ENCODE results near the gene PTOV1. TPM values are rescaled to one million over a fixed set of nuclear protein-coding genes. Genes with fewer than 3 reads are reported as not detected.

The PTOV1 gene
- total and polyA plus RNA-seq, 2 of the 4 experiments (the other 2 are of a cell fraction) = 34.4 to 107 TPM

DNA sequence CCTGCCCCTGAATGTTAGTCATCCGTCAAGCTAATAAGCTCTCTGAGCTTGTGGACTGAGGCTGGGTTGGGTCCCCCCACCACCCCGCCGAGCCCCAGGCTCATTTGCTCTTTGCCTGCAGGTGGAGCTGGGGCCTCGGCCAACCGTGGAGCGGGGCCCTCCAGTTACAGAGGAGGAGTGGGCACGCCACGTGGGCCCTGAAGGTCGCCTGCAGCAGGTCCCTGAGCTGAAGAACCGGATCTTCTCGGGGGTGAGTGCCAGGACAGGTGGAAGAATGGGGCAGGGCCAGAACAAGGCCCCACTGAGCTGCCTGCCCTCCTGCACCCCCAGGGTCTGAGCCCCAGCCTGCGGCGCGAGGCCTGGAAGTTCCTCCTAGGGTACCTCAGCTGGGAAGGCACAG is 31.7 kb downstream of the PTOV1 start:
- ChIA-PET CTCF (no interaction called here), POLR2A (ENCODE audit: unreplicated experiment) (no interaction called here)
- Histone ChIP-seq H4K20me1 (ENCODE audit: insufficient read depth, low read length) (no peaks in the 10 kb centered on the region; the same call in 1 of the 2 replicates), H2BK5ac (ENCODE audit: low read depth, low read length, poor library complexity, severe bottlenecking) (no peak overlapping the region), H3K4me3 (ENCODE audit: insufficient read depth, low read depth, low read length) (no peak overlapping the region), H3K4me2 (ENCODE audit: low read depth, low read length) (no peak overlapping the region), H2BK20ac (ENCODE audit: low read depth, low read length) (no peak overlapping the region), H3K9me3 (ENCODE audit: control insufficient read depth, insufficient read depth, low read length) (peaks cover 6% of the 10 kb centered on the region; the same call in 1 of the 2 replicates), H3K4ac (ENCODE audit: low read depth, low read length) (no peak overlapping the region), H3K23ac (ENCODE audit: low read depth, low read length) (no peak overlapping the region), H3K27ac (ENCODE audit: insufficient read depth, low read length) (no peak overlapping the region), H4K8ac (ENCODE audit: low read depth in 2 of 2, low read length in 2 of 2) (no peak overlapping the region), H2BK15ac (ENCODE audit: low read depth, low read length) (no peak overlapping the region), H3K14ac (replicated peaks; ENCODE audit: low read depth, low read length) (no peak overlapping the region), H3K9me1 (ENCODE audit: insufficient read depth, low read length) (peaks cover 6% of the 10 kb centered on the region; the same call in 1 of the 2 replicates), H3K4me1 (ENCODE audit: control insufficient read depth, insufficient read depth, low read length) (peaks cover 4% of the 10 kb centered on the region), H3K56ac (ENCODE audit: extremely low read depth, insufficient read depth, low read length) (no peak overlapping the region), H4K91ac (ENCODE audit: insufficient read depth, low read depth, low read length) (no peak overlapping the region), H4K5ac (ENCODE audit: low read depth, low read length) (no peak overlapping the region), H3K27me3 (ENCODE audit: control insufficient read depth, insufficient read depth, low read length) (no peaks in the 10 kb centered on the region), H2AK5ac (ENCODE audit: low read depth, low read length) (no peak overlapping the region), H3K79me1 (ENCODE audit: low read depth in 1 of 2, low read length in 2 of 2) (peaks cover 14 to 28% of the 10 kb centered on the region in 2 experiments; a peak in 3 of 4 replicates), H3K9ac (ENCODE audit: low read depth, low read length) (no peak overlapping the region), H2AFZ (replicated peaks; ENCODE audit: low read length, poor library complexity) (no peak overlapping the region), H3K36me3 (ENCODE audit: control insufficient read depth, insufficient read depth, low read length) (peaks cover 61% of the 10 kb centered on the region), H2AK9ac (replicated peaks; ENCODE audit: low read depth, low read length, poor library complexity) (no peak overlapping the region), H2BK120ac (ENCODE audit: low read depth, low read length) (no peak overlapping the region), H3K18ac (ENCODE audit: low read depth, low read length) (no peak overlapping the region)
- BruUV-seq (replicated peaks) = no TSS peak
- DNase-seq (no peak), ATAC-seq (ENCODE audit: low read depth) (no peak)
- dilution Hi-C loops (cut with HindIII; ENCODE audit: low sequenced_read_pairs, unreplicated experiment) = no loop called here
- 90% methylated on average over 7 of the region's 14 CpGs; no CpG with 5 or more reads in 1 of the 2 experiments for WGBS, 2 experiments (ENCODE audit: extremely low coverage in 2 of 2, insufficient read length in 1 of 2)
- TF ChIP-seq RFX5 (IDR thresholded peaks at IDR 0.05; ENCODE audit: low read depth, low read length) = no peak
- intact Hi-C loops (cut with micrococcal nuclease) = no loop called here
- in situ Hi-C loops (cut with MboI; ENCODE audit: low sequenced_read_pairs) = no loop called here
